Measurements from ENCODE around the gene EP400. TPM values are rescaled to one million over a fixed set of nuclear protein-coding genes. Genes with fewer than 3 reads are reported as not detected.

Gene EP400
- total RNA-seq, 1 experiment from 2014 or later: 61.7 TPM

DNA sequence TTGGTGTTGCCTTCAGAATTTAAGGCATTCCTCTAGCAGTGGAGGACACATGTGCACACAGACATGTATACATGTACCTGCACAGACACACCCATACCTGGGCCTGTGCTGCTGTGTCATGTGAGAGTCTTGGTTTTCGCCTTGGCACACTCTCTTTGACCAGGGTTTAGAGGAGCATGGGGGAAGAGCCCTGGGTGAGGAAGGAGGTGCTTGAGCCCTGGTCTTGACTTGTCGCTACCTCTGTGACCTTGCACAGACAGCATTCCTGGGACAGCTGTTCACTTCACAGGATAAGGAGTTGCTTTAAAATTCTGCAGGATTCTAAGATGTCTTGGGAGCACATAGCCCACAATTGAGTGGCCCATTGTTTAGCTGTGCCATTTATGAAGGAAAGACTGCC is 99.7 kb downstream of the EP400 start:
- Histone ChIP-seq H3K27me3 (ENCODE audit: insufficient read depth, low read length) (no peaks in the 10 kb centered on the region), H2AK5ac (ENCODE audit: insufficient read length, low read length) (no peak overlapping the region), H2BK12ac (ENCODE audit: insufficient read length, low read depth, low read length) (no peak overlapping the region), H3K4me2 (ENCODE audit: insufficient read depth, insufficient read length, low read length) (no peak overlapping the region), H4K8ac (replicated peaks; ENCODE audit: insufficient read length, low read depth, low read length) (no peak overlapping the region), H3K9me3 (ENCODE audit: control insufficient read depth, low read depth, low read length) (no peaks in the 10 kb centered on the region), H3K23ac (ENCODE audit: insufficient read length, low read depth, low read length) (no peak overlapping the region), H2BK5ac (ENCODE audit: insufficient read length, low read length) (peak overlapping the region; percentile 54), H4K91ac (ENCODE audit: insufficient read length, low read depth, low read length) (peak overlapping the region; percentile 39), H3K27ac (ENCODE audit: insufficient read length, low read depth, low read length) (no peak overlapping the region), H3K23me2 (ENCODE audit: insufficient read length, low read depth, low read length, poor library complexity, severe bottlenecking) (no peaks in the 10 kb centered on the region), H2AFZ (ENCODE audit: low read length) (no peak overlapping the region), H3K4ac (ENCODE audit: low read depth, low read length) (no peak overlapping the region; the same call in 1 of the 2 replicates), H3K56ac (ENCODE audit: insufficient read length, low read depth, low read length) (no peak overlapping the region), H3K18ac (ENCODE audit: insufficient read length, low read depth, low read length) (no peak overlapping the region), H2BK120ac (ENCODE audit: low read depth, low read length, poor library complexity, severe bottlenecking) (no peak overlapping the region), H3K9ac (ENCODE audit: extremely low read depth, insufficient read length, low read length) (no peak overlapping the region), H3K79me1 (ENCODE audit: insufficient read depth, low read depth, low read length, poor library complexity, severe bottlenecking) (no peaks in the 10 kb centered on the region), H3K14ac (ENCODE audit: insufficient read depth, low read length) (no peak overlapping the region), H4K5ac (ENCODE audit: insufficient read length, low read depth, low read length) (peak overlapping the region; percentile 1), H3T11ph (ENCODE audit: low read length) (no peak overlapping the region), H2BK15ac (ENCODE audit: low read depth, low read length) (no peak overlapping the region), H4K20me1 (ENCODE audit: control insufficient read depth, insufficient read depth, insufficient read length) (no peaks in the 10 kb centered on the region), H3K4me1 (ENCODE audit: insufficient read depth, low read length) (peaks cover 9% of the 10 kb centered on the region; the same call in 1 of the 2 replicates), H3K79me2 (ENCODE audit: insufficient read depth, low read length) (peaks cover 5% of the 10 kb centered on the region), H2BK20ac (ENCODE audit: low read depth, low read length, poor library complexity, severe bottlenecking) (no peak overlapping the region)
- H3K36me3 Mint-ChIP-seq (ENCODE audit: insufficient read depth in 1 of 3, low read depth in 3 of 3): peaks cover 66 to 86% (median 80%) of the 10 kb centered on the region in 3 experiments
- H3K27ac Mint-ChIP-seq: peak overlapping the region in 2 of 3 experiments; percentile 49 to 63; a peak in 4 of 7 replicates
- TF ChIP-seq, protein P1, sequence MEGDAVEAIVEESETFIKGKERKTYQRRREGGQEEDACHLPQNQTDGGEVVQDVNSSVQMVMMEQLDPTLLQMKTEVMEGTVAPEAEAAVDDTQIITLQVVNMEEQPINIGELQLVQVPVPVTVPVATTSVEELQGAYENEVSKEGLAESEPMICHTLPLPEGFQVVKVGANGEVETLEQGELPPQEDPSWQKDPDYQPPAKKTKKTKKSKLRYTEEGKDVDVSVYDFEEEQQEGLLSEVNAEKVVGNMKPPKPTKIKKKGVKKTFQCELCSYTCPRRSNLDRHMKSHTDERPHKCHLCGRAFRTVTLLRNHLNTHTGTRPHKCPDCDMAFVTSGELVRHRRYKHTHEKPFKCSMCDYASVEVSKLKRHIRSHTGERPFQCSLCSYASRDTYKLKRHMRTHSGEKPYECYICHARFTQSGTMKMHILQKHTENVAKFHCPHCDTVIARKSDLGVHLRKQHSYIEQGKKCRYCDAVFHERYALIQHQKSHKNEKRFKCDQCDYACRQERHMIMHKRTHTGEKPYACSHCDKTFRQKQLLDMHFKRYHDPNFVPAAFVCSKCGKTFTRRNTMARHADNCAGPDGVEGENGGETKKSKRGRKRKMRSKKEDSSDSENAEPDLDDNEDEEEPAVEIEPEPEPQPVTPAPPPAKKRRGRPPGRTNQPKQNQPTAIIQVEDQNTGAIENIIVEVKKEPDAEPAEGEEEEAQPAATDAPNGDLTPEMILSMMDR (conservative IDR thresholded peaks at IDR 0.05): no peak
- H3K4me1 Mint-ChIP-seq: peaks cover 20 to 29% of the 10 kb centered on the region in 2 experiments
- H3K27me3 Mint-ChIP-seq (ENCODE audit: low read depth): no peaks in the 10 kb centered on the region
- WGBS (ENCODE audit: extremely low coverage, insufficient read length, low lambda C conversion rate): no CpG with 5 or more reads among the region's 2 CpGs
- DNase-seq: no peak
- peaks cover 3 to 8% of the 10 kb centered on the region in 2 experiments; a peak in 3 of 5 replicates for H3K9me3 Mint-ChIP-seq
- no peak overlapping the region for H3K4me3 Mint-ChIP-seq
